Suprapubic skin (tissue), 4 donors: ENCODE measurements around the gene KRT23. TPM values are rescaled to one million over a fixed set of nuclear protein-coding genes. Genes with fewer than 3 reads are reported as not detected.

Experiments used
- DNase-seq, 2 donors: peaks; one replicate each; pipeline ENCODE4 v3.0.0-alpha.2; 2019; ENCODE audit warnings: low spot score in 2 of 2
- H3K27ac ChIP-seq: fragments of 200-600 bp; sonication (generic); one replicate; pipeline ENCODE4 v1.5.1; 2019
- H3K27me3 ChIP-seq: fragments of 200-600 bp; sonication (generic); one replicate; pipeline ENCODE4 v1.5.1; 2019
- H3K36me3 ChIP-seq: fragments of 200-600 bp; sonication (generic); one replicate; pipeline ENCODE4 v1.5.1; 2019
- H3K4me1 ChIP-seq: fragments of 200-600 bp; sonication (generic); one replicate; pipeline ENCODE4 v1.5.1; 2019
- H3K4me3 ChIP-seq: fragments of 200-600 bp; sonication (generic); one replicate; pipeline ENCODE4 v1.5.1; 2019; ENCODE audit warnings: mild to moderate bottlenecking
- H3K9me3 ChIP-seq: fragments of 200-600 bp; sonication (generic); one replicate; pipeline ENCODE4 v1.5.1; 2019
- CTCF ChIP-seq, 2 donors: fragments of 200-600 bp in 1 of 2; fragments of 450-650 bp in 1 of 2; sonication (generic) in 1 of 2; IDR thresholded peaks; one replicate each; pipeline ENCODE4 v1.5.1; 2016 to 2019; ENCODE audit warnings: antibody characterized with exemption in 2 of 2, mild to moderate bottlenecking in 1 of 2, moderate library complexity in 1 of 2
- EP300 ChIP-seq: sonication (generic); formaldehyde crosslinking; IDR thresholded peaks from one replicate; pipeline ENCODE4 v1.6.1; 2017; ENCODE audit warnings: antibody characterized with exemption
- POLR2A ChIP-seq, 2 donors: fragments of 450-650 bp; IDR thresholded peaks; one replicate each; pipeline ENCODE4 v1.6.1; 2017; ENCODE audit warnings: antibody characterized with exemption in 2 of 2, mild to moderate bottlenecking in 2 of 2, moderate library complexity in 2 of 2
- POLR2AphosphoS5 ChIP-seq, 3 donors: sonication (generic); formaldehyde crosslinking; IDR thresholded peaks; one replicate each; pipeline ENCODE4 v1.6.1; 2017; ENCODE audit warnings: antibody characterized with exemption in 3 of 3
- WGBS: methylation state at CpG from one replicate; pipeline ENCODE4 v1.1.5; 2018; 5-methylcytosine and 5-hydroxymethylcytosine counted together
- total RNA-seq, 4 donors: library from RNA; depleted of rRNA; stranded (reverse); fragments of >200 nt; gene quantifications; one replicate each; pipeline ENCODE4 v1.1.0, GENCODE V29; 2016

KRT23 gene
- total RNA-seq, 4 donors from 2014 or later = 84.6 to 310 (median 217) TPM

- Histone ChIP-seq H3K4me1 (peaks cover 45% of the 10 kb centered on the region), H3K27me3 (no peaks in the 10 kb centered on the region), H3K36me3 (no peaks in the 10 kb centered on the region), H3K9me3 (no peaks in the 10 kb centered on the region), H3K27ac (no peak overlapping the region), H3K4me3 (no peak overlapping the region)
- 72% methylated on average over 8 of the region's 8 CpGs for WGBS
- TF ChIP-seq POLR2AphosphoS5 (IDR thresholded peaks at IDR 0.05) = no peak
- TF ChIP-seq POLR2A (IDR thresholded peaks at IDR 0.05) = no peak
- no peak for TF ChIP-seq EP300
- DNase-seq = no peak
Measured at GRCh38 chr17:40956401-40957254, 19.2 kb upstream of the KRT23 start.

- H3K27me3 ChIP-seq = peaks cover 8% of the 10 kb centered on the region
- peaks cover 52% of the 10 kb centered on the region for H3K4me1 ChIP-seq
- H3K27ac ChIP-seq = no peak overlapping the region
- no peak for DNase-seq
- WGBS = 39% methylated on average over 2 of the region's 2 CpGs
- no peak overlapping the region for H3K4me3 ChIP-seq
- TF ChIP-seq EP300 (no peak), POLR2AphosphoS5 (IDR thresholded peaks at IDR 0.05) (peak in 1 of 3 donors; percentile 53)
- H3K9me3 ChIP-seq = no peaks in the 10 kb centered on the region
- H3K36me3 ChIP-seq = no peaks in the 10 kb centered on the region
Measured at GRCh38 chr17:40953881-40954280, 16.4 kb upstream of the KRT23 start.

- H3K27ac ChIP-seq = peak overlapping the region; percentile 60
- peaks cover 13% of the 10 kb centered on the region for H3K27me3 ChIP-seq
- H3K36me3 ChIP-seq = no peaks in the 10 kb centered on the region
- no peaks in the 10 kb centered on the region for H3K9me3 ChIP-seq
- WGBS = 18% methylated on average over 1 of the region's 1 CpG
- no peak overlapping the region for H3K4me3 ChIP-seq
- peaks cover 49% of the 10 kb centered on the region for H3K4me1 ChIP-seq
- no peak for TF ChIP-seq POLR2A (IDR thresholded peaks at IDR 0.05)
- no peak for TF ChIP-seq CTCF (IDR thresholded peaks at IDR 0.05)
- TF ChIP-seq POLR2AphosphoS5 (IDR thresholded peaks at IDR 0.05) = peak in 1 of 3 donors; percentile 47
- DNase-seq = no peak
Measured at GRCh38 chr17:40952661-40953060, 15.2 kb upstream of the KRT23 start.

DNA sequence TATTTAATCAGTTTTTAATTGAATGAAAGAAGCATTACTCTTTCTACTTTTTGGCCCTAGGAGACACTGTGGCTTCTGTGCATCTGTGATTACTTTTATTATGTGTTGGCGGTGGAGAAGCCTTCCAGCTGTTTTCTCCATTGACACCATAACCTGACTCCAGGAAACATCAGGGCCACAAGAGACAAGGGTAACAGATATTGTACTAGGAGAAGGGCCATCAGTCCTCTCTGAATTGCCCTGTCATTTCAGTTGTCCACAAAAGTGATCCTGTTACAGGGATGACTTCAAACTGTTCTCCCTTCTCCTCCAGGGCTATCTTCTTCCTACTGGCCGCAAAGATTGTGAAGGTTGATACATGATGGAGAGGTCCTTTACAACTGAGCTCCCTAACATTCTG lies 14.7 kb upstream of the KRT23 start:
- no peak overlapping the region for H3K27ac ChIP-seq
- TF ChIP-seq POLR2AphosphoS5 (IDR thresholded peaks at IDR 0.05) = no peak
- TF ChIP-seq EP300 = no peak
- no peak for TF ChIP-seq CTCF (IDR thresholded peaks at IDR 0.05)
- peaks cover 13% of the 10 kb centered on the region for H3K27me3 ChIP-seq
- H3K4me3 ChIP-seq = no peak overlapping the region
- peaks cover 43% of the 10 kb centered on the region for H3K4me1 ChIP-seq
- no peak for DNase-seq
- no peaks in the 10 kb centered on the region for H3K36me3 ChIP-seq
- H3K9me3 ChIP-seq = no peaks in the 10 kb centered on the region
- WGBS = 83% methylated on average over 2 of the region's 2 CpGs

DNA sequence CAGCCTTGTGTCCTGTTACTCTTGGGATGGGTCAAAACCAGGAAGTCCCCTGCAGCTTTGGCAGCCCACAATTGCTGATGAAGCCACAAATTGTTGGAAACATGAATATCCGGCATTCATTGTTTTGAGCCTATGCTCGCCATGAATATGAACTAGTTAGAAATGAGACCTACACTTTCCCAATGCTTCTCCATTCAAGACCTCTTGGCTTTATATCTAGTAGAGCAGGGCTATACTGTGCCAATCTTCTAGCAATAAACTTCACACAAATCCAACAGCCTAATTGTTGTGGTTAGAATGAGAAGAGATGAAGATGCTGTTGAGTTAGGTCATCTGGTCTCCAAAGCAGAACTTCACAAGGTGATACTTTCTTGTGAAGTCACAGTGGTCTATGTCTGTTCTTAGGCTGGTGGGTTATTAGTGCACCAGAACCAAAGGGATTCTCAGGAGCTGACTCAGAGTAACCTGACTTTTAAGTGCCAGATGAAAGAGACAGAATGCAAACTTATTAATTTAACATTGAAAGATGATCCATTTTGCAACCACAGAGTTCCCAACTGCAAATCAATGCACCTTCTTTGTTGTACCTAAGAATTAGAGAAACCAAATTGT lies 13.7 kb upstream of the KRT23 start:
- H3K27ac ChIP-seq = no peak overlapping the region
- no peak for DNase-seq
- no peak for TF ChIP-seq POLR2A (IDR thresholded peaks at IDR 0.05)
- no peak for TF ChIP-seq CTCF (IDR thresholded peaks at IDR 0.05)
- no peak for TF ChIP-seq POLR2AphosphoS5 (IDR thresholded peaks at IDR 0.05)
- no peak for TF ChIP-seq EP300
- peaks cover 36% of the 10 kb centered on the region for H3K4me1 ChIP-seq
- no peak overlapping the region for H3K4me3 ChIP-seq
- no peaks in the 10 kb centered on the region for H3K9me3 ChIP-seq
- 88% methylated on average over 2 of the region's 2 CpGs for WGBS
- peaks cover 16% of the 10 kb centered on the region for H3K27me3 ChIP-seq
- no peaks in the 10 kb centered on the region for H3K36me3 ChIP-seq

GRCh38 chr17:40950176-40950575 lies 12.7 kb upstream of the KRT23 start:
- Histone ChIP-seq H3K36me3 (no peaks in the 10 kb centered on the region), H3K9me3 (no peaks in the 10 kb centered on the region), H3K27ac (peak overlapping the region; percentile 18), H3K4me3 (no peak overlapping the region), H3K27me3 (peaks cover 16% of the 10 kb centered on the region), H3K4me1 (peaks cover 36% of the 10 kb centered on the region)
- WGBS = 76% methylated on average over 7 of the region's 7 CpGs
- no peak for TF ChIP-seq EP300
- TF ChIP-seq POLR2AphosphoS5 (IDR thresholded peaks at IDR 0.05) = peak in 1 of 3 donors; percentile 53
- no peak for TF ChIP-seq POLR2A (IDR thresholded peaks at IDR 0.05)
- TF ChIP-seq CTCF (IDR thresholded peaks at IDR 0.05) = no peak
- DNase-seq = no peak
